A549 (cell line): Measurements from ENCODE around the gene MMP24OS.
"Not testable (repeated sequence)": the region's sequence is repeated elsewhere in the genome, so short reads cannot be mapped to it uniquely, and the experiment has no call there.

Source experiments
- TF ChIP-seq, protein P1 (sequence below): fragments of 450-650 bp; IDR thresholded peaks from 2 replicates; pipeline ENCODE4 v1.6.1; 2014; ENCODE audit warnings: antibody characterized with exemption
- TF ChIP-seq, protein P2 (sequence below): fragments of >200 bp; sonication (Bioruptor Twin); formaldehyde crosslinking; IDR thresholded peaks from 3 replicates; pipeline ENCODE4 v1.5.1; 2016

DNA sequence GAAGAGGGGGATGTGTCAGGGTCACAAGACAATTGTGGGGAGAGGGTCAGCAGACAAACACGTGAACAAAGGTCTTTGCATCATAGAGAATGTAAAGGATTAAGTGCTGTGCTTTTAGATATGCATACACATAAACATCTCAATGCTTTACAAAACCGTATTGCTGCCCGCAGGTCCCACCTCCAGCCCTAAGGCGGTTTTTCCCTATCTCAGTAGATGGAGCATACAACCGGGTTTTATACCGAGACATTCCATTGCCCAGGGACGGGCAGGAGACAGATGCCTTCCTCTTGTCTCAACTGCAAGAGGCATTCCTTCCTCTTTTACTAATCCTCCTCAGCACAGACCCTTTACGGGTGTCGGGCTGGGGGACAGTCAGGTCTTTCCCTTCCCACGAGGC lies 15.6 kb downstream of the MMP24OS start:
- TF ChIP-seq, protein P1, sequence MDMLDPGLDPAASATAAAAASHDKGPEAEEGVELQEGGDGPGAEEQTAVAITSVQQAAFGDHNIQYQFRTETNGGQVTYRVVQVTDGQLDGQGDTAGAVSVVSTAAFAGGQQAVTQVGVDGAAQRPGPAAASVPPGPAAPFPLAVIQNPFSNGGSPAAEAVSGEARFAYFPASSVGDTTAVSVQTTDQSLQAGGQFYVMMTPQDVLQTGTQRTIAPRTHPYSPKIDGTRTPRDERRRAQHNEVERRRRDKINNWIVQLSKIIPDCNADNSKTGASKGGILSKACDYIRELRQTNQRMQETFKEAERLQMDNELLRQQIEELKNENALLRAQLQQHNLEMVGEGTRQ, result not testable (repeated sequence)
- TF ChIP-seq, protein P2, sequence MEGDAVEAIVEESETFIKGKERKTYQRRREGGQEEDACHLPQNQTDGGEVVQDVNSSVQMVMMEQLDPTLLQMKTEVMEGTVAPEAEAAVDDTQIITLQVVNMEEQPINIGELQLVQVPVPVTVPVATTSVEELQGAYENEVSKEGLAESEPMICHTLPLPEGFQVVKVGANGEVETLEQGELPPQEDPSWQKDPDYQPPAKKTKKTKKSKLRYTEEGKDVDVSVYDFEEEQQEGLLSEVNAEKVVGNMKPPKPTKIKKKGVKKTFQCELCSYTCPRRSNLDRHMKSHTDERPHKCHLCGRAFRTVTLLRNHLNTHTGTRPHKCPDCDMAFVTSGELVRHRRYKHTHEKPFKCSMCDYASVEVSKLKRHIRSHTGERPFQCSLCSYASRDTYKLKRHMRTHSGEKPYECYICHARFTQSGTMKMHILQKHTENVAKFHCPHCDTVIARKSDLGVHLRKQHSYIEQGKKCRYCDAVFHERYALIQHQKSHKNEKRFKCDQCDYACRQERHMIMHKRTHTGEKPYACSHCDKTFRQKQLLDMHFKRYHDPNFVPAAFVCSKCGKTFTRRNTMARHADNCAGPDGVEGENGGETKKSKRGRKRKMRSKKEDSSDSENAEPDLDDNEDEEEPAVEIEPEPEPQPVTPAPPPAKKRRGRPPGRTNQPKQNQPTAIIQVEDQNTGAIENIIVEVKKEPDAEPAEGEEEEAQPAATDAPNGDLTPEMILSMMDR, result not testable (repeated sequence)
